GM12873 (cell line): ENCODE results near the gene CRISPLD2.

Experiments used
- TF ChIP-seq, protein P1 (sequence below): IDR thresholded peaks from 2 replicates; pipeline ENCODE4 v1.5.1; 2012; ENCODE audit warnings: low read depth, mild to moderate bottlenecking, moderate library complexity, low read length, control low read depth; ENCODE audit not compliant: insufficient read depth; ENCODE audit errors: missing control alignments

CRISPLD2 gene

DNA sequence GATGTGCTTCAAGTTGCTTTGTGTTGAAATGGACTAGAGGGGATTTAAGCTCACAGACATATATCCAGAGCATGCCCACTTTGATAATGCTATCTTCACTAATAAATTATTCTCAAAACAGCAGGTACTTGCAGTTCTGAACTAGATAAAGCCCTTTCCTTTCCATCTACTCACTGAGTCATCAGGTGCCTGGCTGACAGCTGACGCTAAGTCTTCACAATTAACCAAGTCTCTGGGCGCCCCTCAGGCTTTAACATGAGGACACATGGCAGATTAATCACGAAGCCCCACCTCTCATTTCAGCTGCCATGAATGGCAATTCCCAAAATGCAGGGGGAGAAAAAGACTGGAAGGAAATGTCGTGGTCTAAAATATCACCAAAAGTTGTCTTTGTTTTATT is 29.5 kb upstream of the CRISPLD2 start:
- TF ChIP-seq, protein P1, sequence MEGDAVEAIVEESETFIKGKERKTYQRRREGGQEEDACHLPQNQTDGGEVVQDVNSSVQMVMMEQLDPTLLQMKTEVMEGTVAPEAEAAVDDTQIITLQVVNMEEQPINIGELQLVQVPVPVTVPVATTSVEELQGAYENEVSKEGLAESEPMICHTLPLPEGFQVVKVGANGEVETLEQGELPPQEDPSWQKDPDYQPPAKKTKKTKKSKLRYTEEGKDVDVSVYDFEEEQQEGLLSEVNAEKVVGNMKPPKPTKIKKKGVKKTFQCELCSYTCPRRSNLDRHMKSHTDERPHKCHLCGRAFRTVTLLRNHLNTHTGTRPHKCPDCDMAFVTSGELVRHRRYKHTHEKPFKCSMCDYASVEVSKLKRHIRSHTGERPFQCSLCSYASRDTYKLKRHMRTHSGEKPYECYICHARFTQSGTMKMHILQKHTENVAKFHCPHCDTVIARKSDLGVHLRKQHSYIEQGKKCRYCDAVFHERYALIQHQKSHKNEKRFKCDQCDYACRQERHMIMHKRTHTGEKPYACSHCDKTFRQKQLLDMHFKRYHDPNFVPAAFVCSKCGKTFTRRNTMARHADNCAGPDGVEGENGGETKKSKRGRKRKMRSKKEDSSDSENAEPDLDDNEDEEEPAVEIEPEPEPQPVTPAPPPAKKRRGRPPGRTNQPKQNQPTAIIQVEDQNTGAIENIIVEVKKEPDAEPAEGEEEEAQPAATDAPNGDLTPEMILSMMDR, result no peak

DNA sequence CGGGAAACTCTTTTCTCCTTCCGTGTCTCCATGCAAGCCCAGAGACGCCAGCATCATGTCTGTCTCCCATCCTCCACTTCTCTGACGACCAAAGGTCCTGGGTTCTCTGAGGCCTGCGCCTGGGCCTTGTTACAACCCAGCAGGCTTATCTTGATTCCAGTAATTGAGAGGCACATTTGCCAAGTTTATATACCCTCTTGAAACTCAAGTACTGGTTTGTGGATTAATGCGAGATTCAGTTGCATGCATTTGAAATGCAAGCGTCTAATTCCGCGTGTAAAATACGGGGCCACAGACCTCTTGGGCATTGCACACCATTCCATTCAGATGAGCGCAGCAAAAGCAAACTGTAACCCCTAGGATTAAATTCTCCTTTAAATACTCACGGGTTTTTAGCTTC is 28.7 kb upstream of the CRISPLD2 start:
- TF ChIP-seq, protein P1, result no peak

DNA sequence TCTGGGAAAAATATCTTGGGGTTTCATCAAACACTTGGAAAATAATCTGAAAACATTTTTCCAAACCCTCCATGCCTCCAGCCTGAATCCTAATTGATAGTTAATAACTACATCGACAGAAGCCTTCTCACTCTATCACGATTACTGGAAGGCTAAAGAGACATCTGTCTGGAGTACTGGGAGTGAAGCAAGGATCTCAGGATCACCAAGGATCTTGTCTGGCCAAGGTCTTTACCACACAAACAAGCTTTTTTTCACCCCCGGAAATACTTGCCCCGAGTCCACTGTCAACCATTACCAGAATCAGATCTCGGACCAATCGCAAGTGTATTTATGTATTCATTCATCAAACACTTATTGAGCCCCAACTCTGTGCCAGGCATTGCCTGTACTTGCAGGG is 28.3 kb upstream of the CRISPLD2 start:
- TF ChIP-seq, protein P1, result no peak

DNA sequence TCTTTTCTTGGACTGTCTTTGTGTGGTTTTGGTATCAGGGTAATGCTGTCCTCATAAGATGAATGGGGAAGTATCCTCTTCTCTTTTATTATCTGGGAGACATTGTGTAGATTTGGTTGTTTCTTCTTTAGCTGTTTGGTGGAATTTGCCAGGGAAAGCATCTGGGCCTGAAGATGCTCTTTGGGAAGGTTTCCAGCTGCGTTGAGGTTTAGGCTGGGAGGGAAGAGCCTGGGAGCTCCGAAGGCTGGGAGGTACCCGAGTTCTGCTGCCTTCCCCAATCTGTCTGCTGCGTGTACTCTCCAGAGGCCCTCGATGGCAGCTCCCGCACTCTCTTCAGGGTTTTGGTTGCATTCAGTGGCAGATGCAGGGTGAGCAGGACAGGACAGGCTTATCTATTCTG is 25.6 kb upstream of the CRISPLD2 start:
- TF ChIP-seq, protein P1, result no peak

DNA sequence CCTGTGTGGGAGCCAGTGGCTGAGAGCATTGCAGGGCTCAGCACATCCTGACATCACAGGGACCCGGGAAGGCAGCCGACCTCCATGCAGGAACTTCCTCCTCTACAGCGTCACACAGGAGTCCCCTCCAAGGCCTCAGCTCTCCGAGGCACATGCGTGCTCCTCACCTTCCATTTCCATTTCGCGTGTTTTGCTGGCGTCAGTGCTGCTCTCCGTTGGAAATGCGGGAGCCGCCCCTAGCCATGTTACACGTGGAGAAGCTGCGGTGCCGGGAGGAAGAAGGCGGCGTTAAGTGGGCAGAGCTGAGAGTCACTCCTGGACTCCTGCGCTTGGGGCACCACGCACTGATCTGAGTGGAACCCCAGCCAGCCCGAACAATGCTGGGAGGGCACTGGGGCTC is 25.2 kb upstream of the CRISPLD2 start:
- TF ChIP-seq, protein P1, result no peak

DNA sequence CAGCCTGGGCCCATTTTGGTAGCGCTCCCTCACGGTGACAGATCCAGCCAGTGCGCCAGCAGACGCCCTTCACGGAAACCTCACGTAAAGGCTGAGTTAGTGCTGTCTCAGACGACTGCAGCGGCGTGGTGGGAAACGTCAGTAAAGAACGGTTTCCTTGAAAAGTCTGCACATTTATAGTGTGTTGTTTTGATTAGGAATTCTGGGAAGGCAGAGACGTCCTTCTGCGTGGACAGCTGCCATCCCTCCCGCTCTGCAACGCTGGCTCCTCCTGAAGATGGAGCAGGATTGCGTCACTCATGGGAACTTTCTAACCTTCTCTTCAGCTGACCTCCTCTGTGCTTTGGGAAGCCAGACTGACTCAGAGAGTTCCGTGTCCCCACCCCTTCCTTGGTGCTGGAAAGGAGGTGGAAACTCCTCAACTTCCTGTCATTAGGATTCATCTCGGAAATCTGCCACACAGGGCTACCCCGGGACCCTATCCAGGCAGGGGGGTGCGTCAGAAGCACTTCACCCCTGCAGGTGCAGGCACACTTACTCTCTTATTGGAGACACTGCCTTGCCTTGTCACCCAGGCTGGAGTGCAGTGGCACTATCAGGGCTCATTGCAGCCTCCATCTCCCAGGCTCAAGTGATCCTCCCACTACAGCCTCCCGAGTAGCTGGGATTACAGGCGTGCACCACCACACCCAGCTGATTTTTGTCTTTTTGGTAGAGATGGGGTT is 24.3 kb upstream of the CRISPLD2 start:
- TF ChIP-seq, protein P1, result no peak

DNA sequence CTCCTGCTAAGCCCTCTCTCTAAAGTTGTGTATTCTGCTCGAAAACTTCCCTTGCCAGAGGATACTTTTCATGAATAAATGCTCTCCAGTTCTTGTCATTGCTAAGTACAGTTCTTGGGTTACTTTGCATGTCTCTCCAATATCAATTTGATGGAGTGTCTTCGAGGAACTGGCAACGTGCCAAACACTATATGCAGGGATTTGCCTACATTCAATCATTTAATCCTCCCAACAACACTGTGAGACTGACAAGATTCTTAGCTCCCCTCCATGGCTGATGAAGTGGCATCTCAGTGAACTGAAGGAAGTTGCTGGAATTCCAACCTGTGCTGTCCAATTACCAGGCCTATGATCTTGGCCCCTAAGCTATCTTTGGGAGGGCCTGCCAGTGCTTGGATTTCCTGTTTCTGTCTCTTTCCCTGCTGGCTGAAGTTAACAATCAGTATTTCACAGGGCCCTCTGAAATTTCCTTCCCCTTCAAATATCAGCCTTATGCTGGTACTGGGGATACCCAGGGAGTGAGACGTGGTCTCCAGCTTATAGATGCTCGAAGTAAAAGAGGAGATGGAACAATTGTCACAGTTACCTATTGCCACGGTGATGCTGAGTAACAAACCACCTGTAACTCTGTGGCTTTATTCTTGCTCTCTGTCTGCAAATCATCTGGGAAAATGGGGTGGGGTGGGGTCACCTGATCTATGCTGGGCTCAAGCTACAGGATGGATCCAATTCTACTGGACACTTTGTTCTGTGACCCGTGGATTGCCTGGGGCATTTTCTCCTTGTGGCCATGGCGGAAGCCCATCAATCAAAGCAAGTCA is 19.4 kb upstream of the CRISPLD2 start:
- TF ChIP-seq, protein P1, result no peak
